Measurements from ENCODE around the gene PZP. TPM values are rescaled to one million over a fixed set of nuclear protein-coding genes. Genes with fewer than 3 reads are reported as not detected.

PZP gene
- total and polyA plus RNA-seq, 9 of the 15 experiments (the other 6 are each of a cell fraction or from before 2014, with no cell fraction given), result 0.01 TPM; not detected in 8

DNA sequence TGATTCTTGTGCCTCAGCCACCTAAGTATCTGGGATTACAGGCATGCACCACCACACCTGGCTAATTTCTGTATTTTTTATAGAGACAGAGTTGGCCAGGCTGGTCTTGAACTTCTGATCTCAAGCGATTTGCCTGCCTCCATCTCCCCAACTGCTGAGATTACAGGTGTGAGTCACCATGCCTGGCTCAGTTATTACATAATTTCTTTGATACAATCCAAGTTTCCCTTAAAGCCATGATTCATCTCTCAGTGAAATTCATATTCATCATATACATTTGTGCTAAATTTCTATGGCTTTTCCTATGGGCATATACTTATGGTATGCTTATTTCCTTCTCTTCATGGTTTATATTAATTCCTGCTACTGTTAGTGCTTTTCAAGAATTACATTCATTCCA is 29.1 kb upstream of the PZP start:
- TF ChIP-seq MTA1 (IDR thresholded peaks at IDR 0.05; ENCODE audit: borderline replicate concordance), result no peak
- no peak for TF ChIP-seq KHSRP (IDR thresholded peaks at IDR 0.05)
- TF ChIP-seq XRCC5 (IDR thresholded peaks at IDR 0.05; ENCODE audit: low read depth, low read length), result no peak
- TF ChIP-seq ZNF586 (CRISPR knock-in tag; conservative IDR thresholded peaks at IDR 0.05), result no peak
- TF ChIP-seq YY1 (IDR thresholded peaks at IDR 0.05; ENCODE audit: borderline replicate concordance in 1 of 3, control insufficient read depth in 1 of 3, extremely low read depth in 1 of 3, insufficient read depth in 3 of 3, insufficient read length in 1 of 3, insufficient replicate concordance in 2 of 3, low read depth in 1 of 3, low read length in 2 of 3), result no peak
- no peak for TF ChIP-seq CHD4 (IDR thresholded peaks at IDR 0.05; ENCODE audit: insufficient read depth, insufficient replicate concordance, low read depth, low read length, poor library complexity, severe bottlenecking)
- Histone ChIP-seq H3K9ac (ENCODE audit: insufficient read depth in 1 of 2, low read depth in 2 of 2, low read length in 2 of 2) (no peak overlapping the region), H3K4me2 (ENCODE audit: insufficient read depth, low read length) (no peak overlapping the region), H4K20me1 (replicated peaks; ENCODE audit: control insufficient read depth, insufficient read depth, low read length) (no peaks in the 10 kb centered on the region), H2AFZ (ENCODE audit: low read depth, low read length) (no peak overlapping the region), H3K4me3 (no peak overlapping the region), H3K4me1 (replicated peaks in 1 of 2; ENCODE audit: control insufficient read depth in 2 of 2, insufficient read depth in 2 of 2, low read length in 2 of 2) (no peaks in the 10 kb centered on the region), H3K36me3 (ENCODE audit: control insufficient read depth, insufficient read depth, low read length) (no peaks in the 10 kb centered on the region), H3K27ac (ENCODE audit: extremely low read depth, low read depth, low read length) (no peak overlapping the region), H3K79me2 (ENCODE audit: control insufficient read depth, insufficient read depth, low read length) (no peaks in the 10 kb centered on the region), H3K9me1 (ENCODE audit: control insufficient read depth, insufficient read depth, low read length) (no peaks in the 10 kb centered on the region), H3K27me3 (ENCODE audit: control insufficient read depth in 2 of 2, insufficient read depth in 2 of 2, low read length in 2 of 2) (peaks cover 3 to 8% of the 10 kb centered on the region in 2 experiments; a peak in 2 of 5 replicates), H3K9me3 (replicated peaks; ENCODE audit: control insufficient read depth, insufficient read depth, low read depth, low read length) (no peaks in the 10 kb centered on the region)
- CTCF ChIA-PET (ENCODE audit: low intra/inter-chr PET ratio), result no interaction called here
- ATAC-seq (no peak), FAIRE-seq (no peak), DNase-seq (ENCODE audit: extremely low read depth in 1 of 4, low spot score in 3 of 4) (no peak)
- BruUV-seq (replicated peaks), result no TSS peak
- 0% methylated on average over 1 of the region's 1 CpG for WGBS (ENCODE audit: insufficient coverage, low coverage, missing lambda C conversion rate)
- intact Hi-C loops (cut with micrococcal nuclease) (no loop called here), in situ Hi-C loops (cut with MboI) (no loop called here)
- POLR2A ChIA-PET, result no interaction called here

DNA sequence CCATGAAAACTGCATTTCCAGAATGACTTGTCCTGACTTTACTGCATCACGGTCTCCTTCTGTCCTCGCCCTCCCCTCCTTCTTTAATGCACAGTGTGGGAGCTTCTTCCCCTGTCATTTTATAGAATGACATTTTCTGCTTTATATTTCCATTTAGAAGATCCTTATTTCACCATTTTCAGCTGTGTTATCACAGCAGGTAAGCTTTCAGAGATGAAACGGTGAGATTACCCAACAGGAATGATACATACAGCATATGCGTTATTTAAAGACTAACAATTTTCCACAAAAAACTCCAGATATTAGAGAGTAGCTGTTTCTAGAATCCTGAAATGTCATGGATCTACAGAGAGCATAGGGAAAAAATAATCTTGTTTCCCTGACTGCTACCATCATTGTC is 27.3 kb upstream of the PZP start:
- ATAC-seq (no peak), FAIRE-seq (no peak), DNase-seq (ENCODE audit: extremely low read depth in 1 of 4, low spot score in 3 of 4) (no peak)
- WGBS (ENCODE audit: insufficient coverage, low coverage, missing lambda C conversion rate), result 3% methylated on average over 4 of the region's 4 CpGs
- Histone ChIP-seq H3K4me2 (ENCODE audit: insufficient read depth, low read length) (no peak overlapping the region), H3K9me3 (replicated peaks; ENCODE audit: control insufficient read depth, insufficient read depth, low read depth, low read length) (no peaks in the 10 kb centered on the region), H3K27ac (ENCODE audit: extremely low read depth, low read depth, low read length) (no peak overlapping the region), H3K9me1 (ENCODE audit: control insufficient read depth, insufficient read depth, low read length) (no peaks in the 10 kb centered on the region), H2AFZ (ENCODE audit: low read depth, low read length) (no peak overlapping the region), H3K9ac (ENCODE audit: insufficient read depth in 1 of 2, low read depth in 2 of 2, low read length in 2 of 2) (no peak overlapping the region), H3K36me3 (ENCODE audit: control insufficient read depth, insufficient read depth, low read length) (no peaks in the 10 kb centered on the region), H3K79me2 (ENCODE audit: control insufficient read depth, insufficient read depth, low read length) (no peaks in the 10 kb centered on the region), H3K27me3 (ENCODE audit: control insufficient read depth in 2 of 2, insufficient read depth in 2 of 2, low read length in 2 of 2) (no peaks in the 10 kb centered on the region; a peak in 1 of 5 replicates), H3K4me1 (replicated peaks in 1 of 2; ENCODE audit: control insufficient read depth in 2 of 2, insufficient read depth in 2 of 2, low read length in 2 of 2) (no peaks in the 10 kb centered on the region), H4K20me1 (replicated peaks; ENCODE audit: control insufficient read depth, insufficient read depth, low read length) (no peaks in the 10 kb centered on the region), H3K4me3 (no peak overlapping the region)
- ChIA-PET CTCF (ENCODE audit: low intra/inter-chr PET ratio) (no interaction called here), POLR2A (no interaction called here)
- BruUV-seq (replicated peaks), result no TSS peak
- in situ Hi-C loops (cut with MboI), result no loop called here
- intact Hi-C loops (cut with micrococcal nuclease), result no loop called here
- TF ChIP-seq PATZ1 (CRISPR knock-in tag; IDR thresholded peaks at IDR 0.05; ENCODE audit: borderline replicate concordance) (no peak), FOXA3 (CRISPR knock-in tag; conservative IDR thresholded peaks at IDR 0.05 in 1 of 2, IDR thresholded peaks at IDR 0.05 in 1 of 2) (no peak), L3MBTL2 (IDR thresholded peaks at IDR 0.05) (no peak), NRF1 (conservative IDR thresholded peaks at IDR 0.05 in 1 of 2, IDR thresholded peaks at IDR 0.05 in 1 of 2) (no peak)
- TF ChIP-seq, protein P1, sequence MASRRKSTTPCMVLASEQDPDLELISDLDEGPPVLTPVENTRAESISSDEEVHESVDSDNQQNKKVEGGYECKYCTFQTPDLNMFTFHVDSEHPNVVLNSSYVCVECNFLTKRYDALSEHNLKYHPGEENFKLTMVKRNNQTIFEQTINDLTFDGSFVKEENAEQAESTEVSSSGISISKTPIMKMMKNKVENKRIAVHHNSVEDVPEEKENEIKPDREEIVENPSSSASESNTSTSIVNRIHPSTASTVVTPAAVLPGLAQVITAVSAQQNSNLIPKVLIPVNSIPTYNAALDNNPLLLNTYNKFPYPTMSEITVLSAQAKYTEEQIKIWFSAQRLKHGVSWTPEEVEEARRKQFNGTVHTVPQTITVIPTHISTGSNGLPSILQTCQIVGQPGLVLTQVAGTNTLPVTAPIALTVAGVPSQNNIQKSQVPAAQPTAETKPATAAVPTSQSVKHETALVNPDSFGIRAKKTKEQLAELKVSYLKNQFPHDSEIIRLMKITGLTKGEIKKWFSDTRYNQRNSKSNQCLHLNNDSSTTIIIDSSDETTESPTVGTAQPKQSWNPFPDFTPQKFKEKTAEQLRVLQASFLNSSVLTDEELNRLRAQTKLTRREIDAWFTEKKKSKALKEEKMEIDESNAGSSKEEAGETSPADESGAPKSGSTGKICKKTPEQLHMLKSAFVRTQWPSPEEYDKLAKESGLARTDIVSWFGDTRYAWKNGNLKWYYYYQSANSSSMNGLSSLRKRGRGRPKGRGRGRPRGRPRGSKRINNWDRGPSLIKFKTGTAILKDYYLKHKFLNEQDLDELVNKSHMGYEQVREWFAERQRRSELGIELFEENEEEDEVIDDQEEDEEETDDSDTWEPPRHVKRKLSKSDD (conservative IDR thresholded peaks at IDR 0.05; ENCODE audit: low read length), result no peak
